AG04450 (cell line): ENCODE results near the gene PRCC. TPM values are rescaled to one million over a fixed set of nuclear protein-coding genes. Genes with fewer than 3 reads are reported as not detected.

Source experiments
- CTCF ChIA-PET: fragments of 300-600, 350-600 bp; formaldehyde crosslinking; extraction: SDS; loops from one replicate; lab custom pipeline; 2022; ENCODE audit warnings: antibody characterized with exemption, inconsistent platforms; lab: Charles Lee
- POLR2A ChIA-PET: fragments of 350-600 bp; formaldehyde crosslinking; extraction: SDS; loops from one replicate; lab custom pipeline; 2021; ENCODE audit warnings: antibody characterized with exemption, inconsistent platforms; lab: Yijun Ruan, JAX
- DNase-seq: peaks from one replicate; pipeline ENCODE4 v3.0.0-alpha.2; 2011; ENCODE audit warnings: low read depth, low spot score
- H3K27ac ChIP-seq: one replicate; pipeline ENCODE4 v1.5.1; 2012; ENCODE audit warnings: low read depth, low read length, control low read depth
- H3K27me3 ChIP-seq: one replicate; pipeline ENCODE4 v1.6.0; 2012; ENCODE audit warnings: low read length; ENCODE audit not compliant: control insufficient read depth, insufficient read depth
- H3K4me3 ChIP-seq: 2 replicates; pipeline ENCODE4 v1.5.1; 2011; ENCODE audit warnings: mild to moderate bottlenecking, low read depth, low read length, control low read depth
- H3K9me3 ChIP-seq: 2 replicates; pipeline ENCODE4 v1.5.1; 2012; ENCODE audit warnings: low read length; ENCODE audit not compliant: control insufficient read depth, insufficient read depth
- polyA plus RNA-seq: library from polyadenylated mRNA; depleted of rRNA; stranded (reverse); fragments of >200 nt; gene quantifications from 2 replicates; pipeline ENCODE4 v1.2.3, GENCODE V29; 2011
- TF ChIP-seq, protein P1 (sequence below): IDR thresholded peaks from 2 replicates; pipeline ENCODE4 v1.5.1; 2011; ENCODE audit warnings: low read depth, low read length, control low read depth, inconsistent platforms

The PRCC gene
- polyA plus RNA-seq, 1 experiment: 51.1 TPM

- no peak for DNase-seq
- ChIA-PET CTCF (interaction anchor here (0.6 to 1.2 kb wide), 2 partner anchors 44 to 202 kb away, joined by 3 to 5 read pairs; no protein-coding TSS in a partner anchor), POLR2A (no interaction called here)
- no peaks in the 10 kb centered on the region for H3K9me3 ChIP-seq
- TF ChIP-seq, protein P1, sequence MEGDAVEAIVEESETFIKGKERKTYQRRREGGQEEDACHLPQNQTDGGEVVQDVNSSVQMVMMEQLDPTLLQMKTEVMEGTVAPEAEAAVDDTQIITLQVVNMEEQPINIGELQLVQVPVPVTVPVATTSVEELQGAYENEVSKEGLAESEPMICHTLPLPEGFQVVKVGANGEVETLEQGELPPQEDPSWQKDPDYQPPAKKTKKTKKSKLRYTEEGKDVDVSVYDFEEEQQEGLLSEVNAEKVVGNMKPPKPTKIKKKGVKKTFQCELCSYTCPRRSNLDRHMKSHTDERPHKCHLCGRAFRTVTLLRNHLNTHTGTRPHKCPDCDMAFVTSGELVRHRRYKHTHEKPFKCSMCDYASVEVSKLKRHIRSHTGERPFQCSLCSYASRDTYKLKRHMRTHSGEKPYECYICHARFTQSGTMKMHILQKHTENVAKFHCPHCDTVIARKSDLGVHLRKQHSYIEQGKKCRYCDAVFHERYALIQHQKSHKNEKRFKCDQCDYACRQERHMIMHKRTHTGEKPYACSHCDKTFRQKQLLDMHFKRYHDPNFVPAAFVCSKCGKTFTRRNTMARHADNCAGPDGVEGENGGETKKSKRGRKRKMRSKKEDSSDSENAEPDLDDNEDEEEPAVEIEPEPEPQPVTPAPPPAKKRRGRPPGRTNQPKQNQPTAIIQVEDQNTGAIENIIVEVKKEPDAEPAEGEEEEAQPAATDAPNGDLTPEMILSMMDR: no peak
- no peaks in the 10 kb centered on the region for H3K27me3 ChIP-seq
- no peak overlapping the region for H3K4me3 ChIP-seq
- no peak overlapping the region for H3K27ac ChIP-seq
Observed at GRCh38 chr1:156733989-156734584, 33.2 kb upstream of the PRCC start.

DNA sequence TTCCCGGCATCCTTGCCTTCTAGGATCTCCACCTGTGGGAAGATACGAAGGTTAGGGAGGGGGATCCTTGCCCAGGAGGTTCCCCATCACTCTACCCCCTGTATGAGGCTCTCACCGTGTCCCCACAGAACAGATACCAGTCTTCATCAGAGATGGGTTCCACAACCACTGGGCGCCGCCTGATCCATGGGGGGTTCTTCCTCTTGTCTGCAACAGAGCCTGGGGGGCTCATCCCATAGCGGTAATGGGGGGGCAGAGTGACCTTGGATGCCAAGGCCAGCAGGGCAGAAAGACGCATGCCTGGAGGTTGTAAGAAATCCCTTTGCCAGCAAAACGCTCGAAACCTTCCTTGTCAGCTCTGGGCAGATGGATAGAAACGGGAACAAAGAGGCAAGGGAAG is 28.9 kb upstream of the PRCC start:
- Histone ChIP-seq H3K27ac (no peak overlapping the region), H3K9me3 (no peaks in the 10 kb centered on the region; the same call in 1 of the 2 replicates), H3K27me3 (no peaks in the 10 kb centered on the region), H3K4me3 (no peak overlapping the region)
- ChIA-PET CTCF (interaction anchor here (1.9 kb wide), 1 partner anchor 12 kb away, joined by 6 read pairs; no protein-coding TSS in a partner anchor), POLR2A (no interaction called here)
- no peak for DNase-seq
- TF ChIP-seq, protein P1: no peak

- Histone ChIP-seq H3K9me3 (no peaks in the 10 kb centered on the region; the same call in 1 of the 2 replicates), H3K27ac (no peak overlapping the region), H3K4me3 (no peak overlapping the region), H3K27me3 (no peaks in the 10 kb centered on the region)
- TF ChIP-seq, protein P1: no peak
- no peak for DNase-seq
- ChIA-PET CTCF (interaction anchor here (0.9 to 1.9 kb wide), 2 partner anchors 13 to 49 kb away, joined by 3 to 6 read pairs; no protein-coding TSS in a partner anchor), POLR2A (no interaction called here)
Observed at GRCh38 chr1:156738916-156739315, 28.4 kb upstream of the PRCC start.

DNA sequence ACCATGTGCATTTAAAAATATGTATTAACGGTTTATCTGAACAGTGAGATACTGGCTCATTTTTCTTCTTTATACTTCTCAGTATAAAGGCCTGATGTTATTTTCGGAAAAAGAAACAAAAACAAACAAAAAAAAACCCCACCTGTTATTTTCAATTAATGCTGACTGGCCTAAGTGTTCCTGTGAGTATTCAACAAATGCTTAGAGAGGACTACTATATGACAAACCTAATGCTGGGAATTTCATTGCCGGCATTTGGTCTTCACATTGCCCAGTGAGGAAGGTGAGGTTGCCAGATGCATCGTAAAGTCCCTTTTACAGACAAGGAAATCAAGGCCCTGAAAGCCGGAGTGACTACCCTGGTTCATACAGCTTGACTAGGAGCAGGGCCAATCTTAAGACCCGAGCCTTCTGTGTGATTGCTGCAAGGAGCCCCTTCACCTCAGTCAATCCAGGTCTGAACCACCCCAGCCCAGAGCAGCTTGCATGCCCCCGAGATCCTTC is 27.0 kb upstream of the PRCC start:
- DNase-seq: no peak
- ChIA-PET POLR2A (interaction anchor here (0.9 to 3.1 kb wide), 5 partner anchors 10 to 31 kb away, joined by 3 to 26 read pairs (median 17); partner anchors contain the start of genes HDGF, ISG20L2, METTL25B and PRCC), CTCF (interaction anchor here (1.2 to 1.9 kb wide), 4 partner anchors 14 to 58 kb away, joined by 3 to 13 read pairs (median 7); no protein-coding TSS in a partner anchor)
- H3K9me3 ChIP-seq: no peaks in the 10 kb centered on the region; the same call in 1 of the 2 replicates
- no peaks in the 10 kb centered on the region for H3K27me3 ChIP-seq
- no peak overlapping the region for H3K27ac ChIP-seq
- H3K4me3 ChIP-seq: peak overlapping the region; percentile 94
- TF ChIP-seq, protein P1: no peak
